ENCODE measurements around the gene TLDC2.

DNA sequence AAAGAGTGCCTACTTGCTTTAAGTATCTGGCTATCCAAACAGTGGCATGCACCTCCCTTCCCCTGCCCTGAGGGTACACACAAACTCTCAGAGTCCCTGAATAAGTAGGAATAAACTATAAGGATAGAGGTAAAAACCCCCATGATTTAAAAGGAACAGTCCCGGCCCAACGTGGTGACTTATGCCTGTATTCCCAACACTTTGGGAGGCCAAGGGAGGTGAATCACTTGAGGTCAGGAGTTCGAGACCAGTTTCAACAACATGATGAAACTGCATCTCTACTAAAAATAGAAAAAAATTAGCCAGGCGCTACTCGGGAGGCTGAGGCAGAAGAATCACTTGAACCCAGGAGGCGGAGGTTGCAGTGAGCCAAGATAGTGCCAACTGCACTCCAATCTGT lies 53.4 kb downstream of the TLDC2 start:
- TF ChIP-seq, protein P1, sequence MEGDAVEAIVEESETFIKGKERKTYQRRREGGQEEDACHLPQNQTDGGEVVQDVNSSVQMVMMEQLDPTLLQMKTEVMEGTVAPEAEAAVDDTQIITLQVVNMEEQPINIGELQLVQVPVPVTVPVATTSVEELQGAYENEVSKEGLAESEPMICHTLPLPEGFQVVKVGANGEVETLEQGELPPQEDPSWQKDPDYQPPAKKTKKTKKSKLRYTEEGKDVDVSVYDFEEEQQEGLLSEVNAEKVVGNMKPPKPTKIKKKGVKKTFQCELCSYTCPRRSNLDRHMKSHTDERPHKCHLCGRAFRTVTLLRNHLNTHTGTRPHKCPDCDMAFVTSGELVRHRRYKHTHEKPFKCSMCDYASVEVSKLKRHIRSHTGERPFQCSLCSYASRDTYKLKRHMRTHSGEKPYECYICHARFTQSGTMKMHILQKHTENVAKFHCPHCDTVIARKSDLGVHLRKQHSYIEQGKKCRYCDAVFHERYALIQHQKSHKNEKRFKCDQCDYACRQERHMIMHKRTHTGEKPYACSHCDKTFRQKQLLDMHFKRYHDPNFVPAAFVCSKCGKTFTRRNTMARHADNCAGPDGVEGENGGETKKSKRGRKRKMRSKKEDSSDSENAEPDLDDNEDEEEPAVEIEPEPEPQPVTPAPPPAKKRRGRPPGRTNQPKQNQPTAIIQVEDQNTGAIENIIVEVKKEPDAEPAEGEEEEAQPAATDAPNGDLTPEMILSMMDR (IDR thresholded peaks at IDR 0.05; ENCODE audit: poor library complexity): no peak
- TF ChIP-seq EZH2 (IDR thresholded peaks at IDR 0.05; ENCODE audit: borderline replicate concordance): no peak
- TF ChIP-seq EZH2phosphoT487 (IDR thresholded peaks at IDR 0.05; ENCODE audit: low read depth, severe bottlenecking, unreplicated experiment): no peak

Data from hepatocyte (in vitro differentiated cells).